SK-N-SH treated with all-trans-retinoic acid at 6 μM for 48 hours (cell line): ENCODE measurements around the gene UNC5B.

Experiments
- BACH2 ChIP-seq: fragments of 250-450 bp; sonication (Bioruptor Pico); IDR thresholded peaks from 2 replicates; pipeline ENCODE4 v1.9.0; 2021; ENCODE audit warnings: mild to moderate bottlenecking, borderline replicate concordance
- ESRRG ChIP-seq: fragments of 250-450 bp; sonication (Bioruptor Pico); IDR thresholded peaks from 2 replicates; pipeline ENCODE4 v1.6.1; 2021; ENCODE audit warnings: mild to moderate bottlenecking
- ISL1 ChIP-seq: fragments of 250-450 bp; sonication (Bioruptor Pico); IDR thresholded peaks from 2 replicates; pipeline ENCODE4 v2.1.2; 2022; ENCODE audit warnings: mild to moderate bottlenecking, moderate library complexity
- RARB ChIP-seq: fragments of 250-450 bp; sonication (Bioruptor Pico); IDR thresholded peaks from 2 replicates; pipeline ENCODE4 v1.8.0; 2021; ENCODE audit warnings: mild to moderate bottlenecking, moderate library complexity
- ZC3H10 ChIP-seq: fragments of 250-450 bp; sonication (Bioruptor Pico); IDR thresholded peaks from 2 replicates; pipeline ENCODE4 v1.5.1; 2021; ENCODE audit warnings: mild to moderate bottlenecking, moderate library complexity
- TF ChIP-seq, protein P1 (sequence below): fragments of 250-450 bp; sonication (Bioruptor Pico); IDR thresholded peaks from 2 replicates; pipeline ENCODE4 v1.8.0; 2020; ENCODE audit warnings: mild to moderate bottlenecking, moderate library complexity, borderline replicate concordance
- TF ChIP-seq, protein P2 (sequence below): fragments of 250-450 bp; sonication (Bioruptor Pico); IDR thresholded peaks from 2 replicates; pipeline ENCODE4 v1.5.1; 2020; ENCODE audit warnings: low read depth, mild to moderate bottlenecking, moderate library complexity

- TF ChIP-seq, protein P1, sequence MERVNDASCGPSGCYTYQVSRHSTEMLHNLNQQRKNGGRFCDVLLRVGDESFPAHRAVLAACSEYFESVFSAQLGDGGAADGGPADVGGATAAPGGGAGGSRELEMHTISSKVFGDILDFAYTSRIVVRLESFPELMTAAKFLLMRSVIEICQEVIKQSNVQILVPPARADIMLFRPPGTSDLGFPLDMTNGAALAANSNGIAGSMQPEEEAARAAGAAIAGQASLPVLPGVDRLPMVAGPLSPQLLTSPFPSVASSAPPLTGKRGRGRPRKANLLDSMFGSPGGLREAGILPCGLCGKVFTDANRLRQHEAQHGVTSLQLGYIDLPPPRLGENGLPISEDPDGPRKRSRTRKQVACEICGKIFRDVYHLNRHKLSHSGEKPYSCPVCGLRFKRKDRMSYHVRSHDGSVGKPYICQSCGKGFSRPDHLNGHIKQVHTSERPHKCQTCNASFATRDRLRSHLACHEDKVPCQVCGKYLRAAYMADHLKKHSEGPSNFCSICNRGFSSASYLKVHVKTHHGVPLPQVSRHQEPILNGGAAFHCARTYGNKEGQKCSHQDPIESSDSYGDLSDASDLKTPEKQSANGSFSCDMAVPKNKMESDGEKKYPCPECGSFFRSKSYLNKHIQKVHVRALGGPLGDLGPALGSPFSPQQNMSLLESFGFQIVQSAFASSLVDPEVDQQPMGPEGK, result no peak
- TF ChIP-seq, protein P2, sequence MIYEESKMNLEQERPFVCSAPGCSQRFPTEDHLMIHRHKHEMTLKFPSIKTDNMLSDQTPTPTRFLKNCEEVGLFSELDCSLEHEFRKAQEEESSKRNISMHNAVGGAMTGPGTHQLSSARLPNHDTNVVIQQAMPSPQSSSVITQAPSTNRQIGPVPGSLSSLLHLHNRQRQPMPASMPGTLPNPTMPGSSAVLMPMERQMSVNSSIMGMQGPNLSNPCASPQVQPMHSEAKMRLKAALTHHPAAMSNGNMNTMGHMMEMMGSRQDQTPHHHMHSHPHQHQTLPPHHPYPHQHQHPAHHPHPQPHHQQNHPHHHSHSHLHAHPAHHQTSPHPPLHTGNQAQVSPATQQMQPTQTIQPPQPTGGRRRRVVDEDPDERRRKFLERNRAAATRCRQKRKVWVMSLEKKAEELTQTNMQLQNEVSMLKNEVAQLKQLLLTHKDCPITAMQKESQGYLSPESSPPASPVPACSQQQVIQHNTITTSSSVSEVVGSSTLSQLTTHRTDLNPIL (CRISPR knock-in tag), result no peak
- TF ChIP-seq BACH2 (CRISPR knock-in tag) (no peak), RARB (CRISPR knock-in tag) (no peak), ESRRG (CRISPR knock-in tag) (no peak), ZC3H10 (CRISPR knock-in tag) (no peak), ISL1 (no peak)
Measured at GRCh38 chr10:71295641-71296040, 83.3 kb downstream of the UNC5B start.
